Glutamatergic neuron (in vitro differentiated cells): Measurements from ENCODE around the gene TIMM29. TPM values are rescaled to one million over a fixed set of nuclear protein-coding genes. Genes with fewer than 3 reads are reported as not detected.
A peak's percentile ranks its signal among the peaks of the same experiment; 100 is the strongest.

Experiments used
- DNase-seq: peaks from one replicate; pipeline ENCODE4 v3.0.0; 2022
- H3K27ac Mint-ChIP-seq: one replicate; pipeline ENCODE4 v1.8.0; 2020; ENCODE audit warnings: mild to moderate bottlenecking, mixed read lengths, inconsistent platforms; ENCODE audit not compliant: unreplicated experiment
- H3K27me3 Mint-ChIP-seq: one replicate; pipeline ENCODE4 v1.8.0; 2020; ENCODE audit warnings: mild to moderate bottlenecking, moderate library complexity, mixed read lengths, inconsistent platforms; ENCODE audit not compliant: unreplicated experiment
- H3K36me3 Mint-ChIP-seq: one replicate; pipeline ENCODE4 v1.8.0; 2020; ENCODE audit warnings: mild to moderate bottlenecking, mixed read lengths, inconsistent platforms; ENCODE audit not compliant: unreplicated experiment
- H3K4me1 Mint-ChIP-seq: one replicate; pipeline ENCODE4 v1.8.0; 2020; ENCODE audit warnings: mild to moderate bottlenecking, low read depth, mixed read lengths, inconsistent platforms; ENCODE audit not compliant: unreplicated experiment
- H3K4me3 Mint-ChIP-seq: one replicate; pipeline ENCODE4 v1.8.0; 2020; ENCODE audit warnings: mild to moderate bottlenecking, mixed read lengths, inconsistent platforms; ENCODE audit not compliant: unreplicated experiment
- H3K9me3 Mint-ChIP-seq: one replicate; pipeline ENCODE4 v1.8.0; 2020; ENCODE audit warnings: mild to moderate bottlenecking, moderate library complexity, mixed read lengths, inconsistent platforms; ENCODE audit not compliant: unreplicated experiment
- total RNA-seq: library from RNA; stranded (reverse); fragmentation: NEBNext Ultra II Directional; extraction: Animal tissue kit (Norgen Biotek cat#: 25700); gene quantifications from one replicate; pipeline ENCODE4 v1.2.1, GENCODE V29; 2021; ENCODE audit not compliant: unreplicated experiment
- TF ChIP-seq, protein P1 (sequence below): fragments of 200-600 bp; sonication (generic); IDR thresholded peaks from one replicate; pipeline ENCODE4 v1.5.0; 2021; ENCODE audit not compliant: partially characterized antibody, unreplicated experiment

Gene TIMM29
- total RNA-seq, 1 donor from 2014 or later, result 31.8 TPM

DNA sequence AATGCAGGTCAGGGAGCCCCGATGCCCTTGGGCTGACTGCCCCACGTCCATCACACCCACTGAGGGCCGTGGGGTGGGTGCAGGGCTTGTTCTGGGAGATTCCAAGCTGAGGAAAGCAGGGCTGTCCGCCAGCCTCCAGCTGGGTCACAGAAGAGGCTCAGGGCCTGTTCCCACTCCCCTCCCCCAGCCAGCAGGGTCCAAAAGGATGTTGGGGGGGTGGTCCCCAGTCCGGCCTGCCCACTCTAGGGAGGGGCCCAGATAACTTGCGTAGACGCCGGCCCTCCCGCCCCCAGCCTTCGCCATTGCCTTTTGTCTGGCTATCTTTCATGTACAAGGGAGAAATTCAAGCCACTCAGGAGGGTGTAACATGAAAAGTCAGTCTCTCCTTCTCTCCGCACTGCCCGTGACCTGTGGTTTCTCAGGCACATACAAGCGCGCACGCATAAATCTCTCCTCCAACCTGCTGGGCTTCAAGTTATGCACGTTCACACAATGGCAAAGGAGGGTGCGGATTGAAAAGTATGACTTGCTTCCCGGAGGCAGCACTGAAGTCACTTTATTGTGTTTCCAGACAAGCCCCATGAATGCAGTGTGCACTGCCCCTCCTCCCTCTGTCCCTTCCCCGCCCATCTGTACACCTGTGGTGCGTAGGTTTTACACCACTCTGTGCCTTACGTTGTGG is 37.1 kb upstream of the TIMM29 start:
- peak overlapping the region; percentile 75 for H3K4me3 Mint-ChIP-seq
- H3K36me3 Mint-ChIP-seq, result no peaks in the 10 kb centered on the region
- peaks cover 6% of the 10 kb centered on the region for H3K27me3 Mint-ChIP-seq
- H3K27ac Mint-ChIP-seq, result peak overlapping the region; percentile 97
- TF ChIP-seq, protein P1, sequence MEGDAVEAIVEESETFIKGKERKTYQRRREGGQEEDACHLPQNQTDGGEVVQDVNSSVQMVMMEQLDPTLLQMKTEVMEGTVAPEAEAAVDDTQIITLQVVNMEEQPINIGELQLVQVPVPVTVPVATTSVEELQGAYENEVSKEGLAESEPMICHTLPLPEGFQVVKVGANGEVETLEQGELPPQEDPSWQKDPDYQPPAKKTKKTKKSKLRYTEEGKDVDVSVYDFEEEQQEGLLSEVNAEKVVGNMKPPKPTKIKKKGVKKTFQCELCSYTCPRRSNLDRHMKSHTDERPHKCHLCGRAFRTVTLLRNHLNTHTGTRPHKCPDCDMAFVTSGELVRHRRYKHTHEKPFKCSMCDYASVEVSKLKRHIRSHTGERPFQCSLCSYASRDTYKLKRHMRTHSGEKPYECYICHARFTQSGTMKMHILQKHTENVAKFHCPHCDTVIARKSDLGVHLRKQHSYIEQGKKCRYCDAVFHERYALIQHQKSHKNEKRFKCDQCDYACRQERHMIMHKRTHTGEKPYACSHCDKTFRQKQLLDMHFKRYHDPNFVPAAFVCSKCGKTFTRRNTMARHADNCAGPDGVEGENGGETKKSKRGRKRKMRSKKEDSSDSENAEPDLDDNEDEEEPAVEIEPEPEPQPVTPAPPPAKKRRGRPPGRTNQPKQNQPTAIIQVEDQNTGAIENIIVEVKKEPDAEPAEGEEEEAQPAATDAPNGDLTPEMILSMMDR, result no peak
- H3K9me3 Mint-ChIP-seq, result peaks cover 14% of the 10 kb centered on the region
- DNase-seq, result no peak
- H3K4me1 Mint-ChIP-seq, result peaks cover 46% of the 10 kb centered on the region

DNA sequence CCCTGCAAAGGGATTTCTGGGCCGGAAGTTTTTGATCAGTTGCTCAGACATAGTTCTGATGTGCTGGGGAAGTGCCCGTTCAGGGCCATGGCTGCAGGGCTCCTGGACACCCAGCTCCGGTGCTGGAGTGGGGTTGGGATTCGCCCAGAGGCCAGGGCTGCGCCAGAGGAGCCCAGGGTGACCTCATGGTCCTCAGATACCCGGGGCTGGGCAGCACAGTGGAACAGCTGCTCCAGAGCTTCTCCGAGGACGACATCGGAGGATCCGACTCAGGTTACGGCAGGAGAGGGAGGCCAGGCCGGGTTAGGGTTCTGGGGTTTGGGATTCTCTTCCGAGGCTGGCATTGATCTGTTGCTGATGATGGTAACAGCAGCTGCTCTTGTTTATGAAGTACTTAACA is 36.4 kb upstream of the TIMM29 start:
- peaks cover 11% of the 10 kb centered on the region for H3K27me3 Mint-ChIP-seq
- TF ChIP-seq, protein P1, result no peak
- no peaks in the 10 kb centered on the region for H3K36me3 Mint-ChIP-seq
- H3K4me1 Mint-ChIP-seq, result peaks cover 49% of the 10 kb centered on the region
- peak; percentile 48 for DNase-seq
- H3K9me3 Mint-ChIP-seq, result peaks cover 17% of the 10 kb centered on the region
- peak overlapping the region; percentile 75 for H3K4me3 Mint-ChIP-seq
- peak overlapping the region; percentile 97 for H3K27ac Mint-ChIP-seq

DNA sequence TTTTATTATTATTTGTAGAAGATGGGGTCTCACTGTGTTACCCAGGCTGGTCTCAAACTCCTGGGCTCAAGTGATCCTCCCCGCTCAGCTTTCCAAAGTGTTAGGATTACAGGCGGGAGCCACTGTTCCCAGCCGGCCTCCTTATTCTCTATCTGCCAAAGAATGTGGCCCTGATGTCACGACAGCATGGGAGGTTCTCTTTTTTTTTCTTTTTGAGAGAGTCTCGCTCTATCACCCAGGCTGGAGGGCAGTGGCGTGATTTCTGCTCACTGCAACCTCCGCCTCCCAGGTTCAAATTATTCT is 33.7 kb upstream of the TIMM29 start:
- H3K27ac Mint-ChIP-seq, result no peak overlapping the region
- peaks cover 13% of the 10 kb centered on the region for H3K9me3 Mint-ChIP-seq
- H3K4me1 Mint-ChIP-seq, result peaks cover 42% of the 10 kb centered on the region

DNA sequence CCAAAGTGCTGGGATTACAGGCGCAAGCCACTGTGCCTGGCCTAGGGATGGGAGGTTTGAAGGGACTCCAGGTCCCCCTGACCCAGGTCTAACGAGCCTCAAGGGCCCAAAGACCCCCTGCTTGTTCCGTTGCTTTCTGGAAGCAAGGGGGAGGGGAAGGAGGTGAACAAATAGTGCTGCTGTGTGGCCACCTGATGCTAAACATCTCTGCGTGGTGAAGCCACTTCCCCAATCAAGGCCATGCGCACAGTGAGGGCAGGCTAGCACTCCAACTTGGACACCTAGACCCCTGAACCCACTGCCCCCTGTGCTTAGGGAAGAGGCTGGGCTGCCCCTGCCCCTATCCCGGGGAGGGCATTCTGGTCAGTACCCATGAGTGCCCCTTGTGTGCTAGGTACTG is 33.2 kb upstream of the TIMM29 start:
- no peaks in the 10 kb centered on the region for H3K36me3 Mint-ChIP-seq
- peaks cover 13% of the 10 kb centered on the region for H3K9me3 Mint-ChIP-seq
- TF ChIP-seq, protein P1, result no peak
- H3K4me3 Mint-ChIP-seq, result no peak overlapping the region
- H3K4me1 Mint-ChIP-seq, result peaks cover 42% of the 10 kb centered on the region
- peaks cover 13% of the 10 kb centered on the region for H3K27me3 Mint-ChIP-seq
- DNase-seq, result no peak
- no peak overlapping the region for H3K27ac Mint-ChIP-seq

More for the DNA sequence above, 33.7 kb upstream of the TIMM29 start:
- TF ChIP-seq, protein P1, result no peak
- Mint-ChIP-seq H3K27me3 (peaks cover 13% of the 10 kb centered on the region), H3K36me3 (no peaks in the 10 kb centered on the region), H3K4me3 (no peak overlapping the region)
- DNase-seq, result no peak

DNA sequence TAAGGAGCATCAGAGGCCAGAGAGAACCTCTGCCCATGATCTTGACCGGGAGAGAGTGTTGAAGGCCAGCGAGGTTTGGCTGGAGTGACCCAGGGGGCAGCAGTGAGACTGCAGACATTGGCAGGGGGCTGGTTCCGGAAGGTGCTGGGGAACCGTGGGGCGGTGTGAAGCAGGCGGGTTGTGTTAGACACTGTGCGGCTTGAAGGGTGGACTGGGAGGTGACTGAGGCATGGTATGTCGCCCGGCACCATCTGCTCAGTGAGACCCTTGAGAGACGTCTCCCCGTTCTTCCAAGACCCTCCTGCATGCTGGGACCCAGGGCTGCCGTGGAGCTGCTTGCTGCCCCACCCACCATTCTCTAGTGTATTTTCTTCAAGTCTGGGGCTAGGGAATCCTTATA is 32.7 kb upstream of the TIMM29 start:
- Mint-ChIP-seq H3K4me3 (no peak overlapping the region), H3K4me1 (peaks cover 40% of the 10 kb centered on the region), H3K27ac (peak overlapping the region; percentile 86), H3K36me3 (no peaks in the 10 kb centered on the region), H3K27me3 (peaks cover 13% of the 10 kb centered on the region), H3K9me3 (peaks cover 13% of the 10 kb centered on the region)
- DNase-seq, result peak; percentile 67
- TF ChIP-seq, protein P1, result no peak
